HEK293 (cell line): ENCODE results near the gene HIVEP2.

Source experiments
- CTCF ChIA-PET: fragments of 350-600 bp; formaldehyde crosslinking; extraction: SDS; loops from one replicate; lab custom pipeline; 2021; ENCODE audit warnings: antibody characterized with exemption; lab: Yijun Ruan, JAX
- POLR2A ChIA-PET: fragments of 300-600 bp; formaldehyde crosslinking; extraction: SDS; loops from one replicate; lab custom pipeline; 2020; ENCODE audit warnings: antibody characterized with exemption, inconsistent platforms; lab: Yijun Ruan, JAX
- H3K27ac ChIP-seq: fragments of 200-500 bp; sonication (Bioruptor generic); 2 replicates; pipeline ENCODE4 v1.5.1; 2014; ENCODE audit warnings: low read depth, low read length, control low read depth, inconsistent platforms; ENCODE audit errors: extremely low read depth
- H3K36me3 ChIP-seq, 2 experiments: fragments of 200-500 bp in 1 of 2; sonication (Bioruptor generic) in 1 of 2; 1 replicate in 1 of 2; 2 replicates in 1 of 2; pipeline ENCODE4 v1.5.1; 2014 to 2017; ENCODE audit warnings: inconsistent platforms in 2 of 2, low read length in 2 of 2; ENCODE audit not compliant: control insufficient read depth in 2 of 2, insufficient read depth in 1 of 2
- H3K4me1 ChIP-seq: fragments of 200-500 bp; sonication (Bioruptor generic); 2 replicates; pipeline ENCODE4 v1.5.1; 2014; ENCODE audit warnings: mild to moderate bottlenecking, low read length, inconsistent platforms; ENCODE audit not compliant: control insufficient read depth, insufficient read depth
- H3K4me3 ChIP-seq: 2 replicates; pipeline ENCODE4 v1.5.1; 2011; ENCODE audit warnings: low read depth, mild to moderate bottlenecking, control low read depth, low read length, moderate library complexity
- H3K9me3 ChIP-seq: fragments of 200-500 bp; sonication (Bioruptor generic); 2 replicates; pipeline ENCODE4 v1.5.1; 2014; ENCODE audit warnings: low read depth, low read length, inconsistent platforms; ENCODE audit not compliant: control insufficient read depth, insufficient read depth
- HOXA7 ChIP-seq: sonication (generic); formaldehyde crosslinking; IDR thresholded peaks from 2 replicates; pipeline ENCODE4 v1.8.1; 2022; ENCODE audit warnings: missing genetic modification reagents, borderline replicate concordance
- INSM2 ChIP-seq: fragments of 450-650 bp; formaldehyde crosslinking; IDR thresholded peaks from 2 replicates; pipeline ENCODE4 v1.5.1; 2016; ENCODE audit warnings: missing biosample characterization, missing genetic modification characterization
- KLF10 ChIP-seq: fragments of 450-650 bp; IDR thresholded peaks from 2 replicates; pipeline ENCODE4 v1.5.1; 2018; ENCODE audit warnings: missing biosample characterization, mild to moderate bottlenecking, missing genetic modification characterization
- PRDM1 ChIP-seq: fragments of 450-650 bp; formaldehyde crosslinking; IDR thresholded peaks from 2 replicates; pipeline ENCODE4; 2016; ENCODE audit warnings: missing biosample characterization, missing genetic modification characterization
- SCRT2 ChIP-seq: fragments of 450-650 bp; formaldehyde crosslinking; IDR thresholded peaks from 2 replicates; pipeline ENCODE4 v1.5.1; 2016; ENCODE audit warnings: missing biosample characterization, missing genetic modification characterization
- SP7 ChIP-seq: fragments of 450-650 bp; formaldehyde crosslinking; IDR thresholded peaks from 2 replicates; pipeline ENCODE4 v1.5.1; 2016; ENCODE audit warnings: missing biosample characterization, missing genetic modification characterization
- TRIM28 ChIP-seq: IDR thresholded peaks from 2 replicates; pipeline ENCODE4 v1.6.1; 2011; ENCODE audit warnings: low read length, control low read depth, borderline replicate concordance
- ZBTB1 ChIP-seq: fragments of 450-650 bp; formaldehyde crosslinking; IDR thresholded peaks from 2 replicates; pipeline ENCODE4 v1.5.1; 2016; ENCODE audit warnings: missing biosample characterization, missing genetic modification characterization
- ZBTB7A ChIP-seq: fragments of 450-650 bp; formaldehyde crosslinking; IDR thresholded peaks from 2 replicates; pipeline ENCODE4 v1.5.1; 2016; ENCODE audit warnings: low read depth, missing biosample characterization, missing genetic modification characterization
- ZFP69B ChIP-seq: fragments of 450-650 bp; formaldehyde crosslinking; IDR thresholded peaks from 2 replicates; pipeline ENCODE4 v1.5.1; 2016; ENCODE audit warnings: missing biosample characterization, missing genetic modification characterization
- ZNF10 ChIP-seq: fragments of 450-650 bp; formaldehyde crosslinking; IDR thresholded peaks from 2 replicates; pipeline ENCODE4 v1.5.1; 2017; ENCODE audit warnings: missing biosample characterization, missing genetic modification characterization
- ZNF121 ChIP-seq: fragments of 450-650 bp; formaldehyde crosslinking; IDR thresholded peaks from 2 replicates; pipeline ENCODE4 v1.5.1; 2016; ENCODE audit warnings: missing biosample characterization, missing genetic modification characterization
- ZNF133 ChIP-seq: fragments of 450-650 bp; formaldehyde crosslinking; IDR thresholded peaks from 2 replicates; pipeline ENCODE4 v1.5.1; 2016; ENCODE audit warnings: missing biosample characterization, missing genetic modification characterization
- ZNF138 ChIP-seq: fragments of 450-650 bp; formaldehyde crosslinking; IDR thresholded peaks from 2 replicates; pipeline ENCODE4 v1.5.1; 2016; ENCODE audit warnings: missing biosample characterization, missing genetic modification characterization, borderline replicate concordance
- ZNF211 ChIP-seq: fragments of 450-650 bp; formaldehyde crosslinking; IDR thresholded peaks from 2 replicates; pipeline ENCODE4 v1.5.1; 2016; ENCODE audit warnings: low read depth, missing biosample characterization, missing genetic modification characterization
- ZNF341 ChIP-seq: fragments of 450-650 bp; formaldehyde crosslinking; IDR thresholded peaks from 2 replicates; pipeline ENCODE4; 2016; ENCODE audit warnings: low read depth, missing biosample characterization, missing genetic modification characterization
- ZNF37A ChIP-seq: fragments of 450-650 bp; IDR thresholded peaks from 2 replicates; pipeline ENCODE4 v1.5.1; 2018; ENCODE audit warnings: missing biosample characterization, missing genetic modification characterization
- ZNF394 ChIP-seq: fragments of 450-650 bp; formaldehyde crosslinking; IDR thresholded peaks from 2 replicates; pipeline ENCODE4 v1.5.1; 2016; ENCODE audit warnings: missing biosample characterization, missing genetic modification characterization, mild to moderate bottlenecking, moderate library complexity, borderline replicate concordance
- ZNF398 ChIP-seq: fragments of 450-650 bp; formaldehyde crosslinking; IDR thresholded peaks from 2 replicates; pipeline ENCODE4 v1.5.1; 2017; ENCODE audit warnings: missing biosample characterization, missing genetic modification characterization
- ZNF449 ChIP-seq: fragments of 450-650 bp; formaldehyde crosslinking; IDR thresholded peaks from 2 replicates; pipeline ENCODE4 v1.5.1; 2017; ENCODE audit warnings: missing biosample characterization, mild to moderate bottlenecking, missing genetic modification characterization, moderate library complexity
- ZNF549 ChIP-seq: fragments of 450-650 bp; IDR thresholded peaks from 2 replicates; pipeline ENCODE4 v1.5.1; 2018; ENCODE audit warnings: missing biosample characterization, missing genetic modification characterization, mild to moderate bottlenecking, inconsistent platforms, moderate library complexity
- ZNF555 ChIP-seq: fragments of 450-650 bp; formaldehyde crosslinking; conservative IDR thresholded peaks from 2 replicates; pipeline ENCODE4 v1.5.1; 2017; ENCODE audit warnings: missing biosample characterization, mild to moderate bottlenecking, missing genetic modification characterization, inconsistent platforms
- ZNF677 ChIP-seq: fragments of 450-650 bp; IDR thresholded peaks from 2 replicates; pipeline ENCODE4 v1.5.0; 2018; ENCODE audit warnings: missing biosample characterization, mild to moderate bottlenecking, missing genetic modification characterization, moderate library complexity
- ZNF792 ChIP-seq: fragments of 450-650 bp; formaldehyde crosslinking; IDR thresholded peaks from 2 replicates; pipeline ENCODE4 v1.5.1; 2016; ENCODE audit warnings: missing biosample characterization, missing genetic modification characterization

Gene HIVEP2

GRCh38 chr6:142803495-142804058 is 141.4 kb downstream of the HIVEP2 start:
- no peak for TF ChIP-seq ZNF133 (tag by site-specific recombination)
- TF ChIP-seq ZNF211 (tag by site-specific recombination), result no peak
- TF ChIP-seq ZBTB7A (tag by site-specific recombination), result no peak
- no peak for TF ChIP-seq ZBTB1 (tag by site-specific recombination)
- no peak for TF ChIP-seq ZNF10
- peak; percentile 59 for TF ChIP-seq SCRT2 (tag by site-specific recombination)
- no peak for TF ChIP-seq ZNF341
- POLR2A ChIA-PET, result no interaction called here
- H3K36me3 ChIP-seq, result no peaks in the 10 kb centered on the region
- H3K9me3 ChIP-seq, result no peaks in the 10 kb centered on the region
- CTCF ChIA-PET, result interaction anchor here (0.6 to 0.7 kb wide), 2 partner anchors 12 to 17 kb away, joined by 3 read pairs; no protein-coding TSS in a partner anchor
- H3K4me1 ChIP-seq, result no peaks in the 10 kb centered on the region
- H3K27ac ChIP-seq, result no peak overlapping the region
- H3K4me3 ChIP-seq, result no peak overlapping the region

- no peak overlapping the region for H3K27ac ChIP-seq
- TF ChIP-seq ZNF394 (tag by site-specific recombination) (no peak), ZNF37A (tag by site-specific recombination) (no peak), ZNF792 (tag by site-specific recombination) (no peak), SP7 (tag by site-specific recombination) (no peak), HOXA7 (CRISPR knock-in tag) (no peak), TRIM28 (no peak), INSM2 (tag by site-specific recombination) (no peak), ZNF121 (no peak), ZNF10 (no peak), KLF10 (no peak)
- no peak overlapping the region for H3K4me3 ChIP-seq
- CTCF ChIA-PET, result interaction anchor here (0.7 kb wide), 1 partner anchor 12 kb away, joined by 4 read pairs; no protein-coding TSS in a partner anchor
- POLR2A ChIA-PET, result no interaction called here
- H3K9me3 ChIP-seq, result no peaks in the 10 kb centered on the region
- no peaks in the 10 kb centered on the region for H3K36me3 ChIP-seq
- no peaks in the 10 kb centered on the region for H3K4me1 ChIP-seq
Observed at GRCh38 chr6:142803032-142803431, 141.9 kb downstream of the HIVEP2 start.

- no peak overlapping the region for H3K27ac ChIP-seq
- POLR2A ChIA-PET, result no interaction called here
Observed at GRCh38 chr6:142802124-142802523, 142.9 kb downstream of the HIVEP2 start.

More at GRCh38 chr6:142802124-142802523, 142.9 kb downstream of the HIVEP2 start:
- Histone ChIP-seq H3K9me3 (no peaks in the 10 kb centered on the region), H3K36me3 (no peaks in the 10 kb centered on the region), H3K4me3 (no peak overlapping the region)
- CTCF ChIA-PET, result interaction anchor here (0.6 to 0.7 kb wide), 2 partner anchors 13 to 593 kb away, joined by 3 to 4 read pairs; no protein-coding TSS in a partner anchor
- no peak for TF ChIP-seq KLF10
- TF ChIP-seq ZNF549, result no peak
- TF ChIP-seq ZNF677 (tag by site-specific recombination), result 0 out of 2 replicates have a peak, but pooled peaks have one; percentile 9
- TF ChIP-seq ZFP69B, result no peak
- TF ChIP-seq PRDM1 (tag by site-specific recombination), result 0 out of 2 replicates have a peak, but pooled peaks have one; percentile 21
- TF ChIP-seq ZNF398, result peak; percentile 60; the same call in 1 of the 2 replicates
- no peak for TF ChIP-seq ZNF555
- TF ChIP-seq ZNF138 (tag by site-specific recombination), result no peak
- TF ChIP-seq ZNF449 (tag by site-specific recombination), result no peak
- TF ChIP-seq, all 188 proteins: peak for 3
- no peaks in the 10 kb centered on the region for H3K4me1 ChIP-seq
